Stimulated activated CD8-positive, alpha-beta memory T cell treated with anti-CD3 and anti-CD28 coated beads, Interleukin-7, amount 100 ng/mL, for 48 hours (primary cell): ENCODE measurements around the gene CEP97.
"Not testable (repeated sequence)": the region's sequence is repeated elsewhere in the genome, so short reads cannot be mapped to it uniquely, and the experiment has no call there.

Experiments used
- DNase-seq, 2 donors: peaks; one replicate each; pipeline ENCODE4 v3.0.0-alpha.2; 2020; ENCODE audit warnings: low read depth in 1 of 2; ENCODE audit errors: extremely low read depth in 1 of 2

Gene CEP97

GRCh38 chr3:101702726-101703125 is 21.7 kb upstream of the CEP97 start:
- no peak for DNase-seq

GRCh38 chr3:101703169-101703568 is 21.2 kb upstream of the CEP97 start:
- no peak for DNase-seq

DNA sequence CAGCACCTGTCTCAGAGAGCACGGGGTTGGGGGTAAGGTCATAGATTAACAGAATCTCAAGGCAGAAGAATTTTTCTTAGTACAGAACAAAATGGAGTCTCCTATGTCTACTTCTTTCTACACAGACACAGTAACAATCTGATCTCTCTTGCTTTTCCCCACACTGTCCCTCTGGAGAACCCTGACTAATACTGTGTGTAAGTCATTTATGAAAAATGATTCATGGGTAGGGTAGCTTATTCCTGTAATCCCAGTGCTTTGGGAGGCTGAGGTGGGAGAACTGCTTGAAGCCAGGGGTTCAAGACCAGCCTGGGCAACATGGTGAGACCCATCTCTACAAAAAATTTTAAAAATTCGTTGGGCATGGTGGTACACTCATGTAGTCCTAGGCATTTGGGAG is 19.8 kb upstream of the CEP97 start:
- not testable (repeated sequence) for DNase-seq

DNA sequence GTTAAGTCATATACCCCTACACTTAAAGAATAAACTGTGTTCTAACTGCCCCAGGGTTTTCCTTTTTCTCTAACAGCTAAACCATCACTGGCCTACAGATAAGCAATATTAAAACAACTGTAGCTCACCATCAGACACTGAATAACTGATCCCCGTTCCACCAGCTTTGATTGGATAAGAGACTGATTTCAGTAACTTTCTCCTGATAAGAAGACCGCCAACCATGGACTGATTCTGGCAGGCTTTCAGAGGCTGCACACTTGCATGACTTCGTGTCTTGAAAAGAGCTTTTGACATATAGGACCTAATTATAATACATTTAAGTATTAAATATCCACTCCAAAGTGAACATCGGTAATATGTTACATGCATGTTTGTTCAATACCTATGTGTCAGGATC is 15.3 kb upstream of the CEP97 start:
- no peak for DNase-seq

GRCh38 chr3:101718455-101718854 is 6.0 kb upstream of the CEP97 start:
- no peak for DNase-seq

GRCh38 chr3:101719604-101720185 is 4.7 kb upstream of the CEP97 start:
- DNase-seq, result no peak

GRCh38 chr3:101720851-101721840 is 3.3 kb upstream of the CEP97 start:
- no peak for DNase-seq

- DNase-seq, result no peak
Measured at GRCh38 chr3:101722394-101723173, 1.8 kb upstream of the CEP97 start.

DNA sequence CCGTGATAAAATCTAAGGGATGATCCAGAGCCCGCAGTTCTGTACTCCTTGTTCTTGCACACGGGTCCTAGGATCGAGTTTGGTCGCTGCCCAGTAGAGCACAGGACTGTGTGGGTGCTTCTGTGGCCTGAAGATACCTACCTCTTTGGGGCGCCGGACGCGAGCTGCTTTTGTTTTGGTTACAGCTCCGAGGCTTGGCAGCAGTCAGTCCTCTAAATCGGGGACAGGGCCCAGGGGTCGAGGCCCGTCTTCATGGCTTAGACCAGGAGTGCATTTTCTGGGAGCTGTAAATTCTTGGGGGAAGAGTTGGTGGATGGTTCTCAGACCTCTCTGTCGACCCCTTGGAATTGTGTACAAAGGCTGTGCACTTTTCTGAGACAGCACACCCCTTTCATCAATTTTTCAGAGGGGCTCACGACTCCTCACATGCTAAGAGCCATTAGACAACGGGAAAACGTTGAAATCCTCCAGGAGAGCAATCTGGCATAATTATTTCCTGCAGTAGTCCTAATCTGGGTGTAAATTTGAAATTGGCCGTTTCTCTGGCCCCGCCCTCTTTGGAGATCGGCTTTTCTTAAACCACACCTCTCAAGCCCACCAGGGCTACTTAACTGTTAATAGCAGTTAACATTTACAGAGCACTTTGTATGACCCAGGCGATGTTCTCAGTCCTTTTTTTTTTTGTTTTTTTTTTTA is 928 bp downstream of the CEP97 start:
- no peak for DNase-seq

DNA sequence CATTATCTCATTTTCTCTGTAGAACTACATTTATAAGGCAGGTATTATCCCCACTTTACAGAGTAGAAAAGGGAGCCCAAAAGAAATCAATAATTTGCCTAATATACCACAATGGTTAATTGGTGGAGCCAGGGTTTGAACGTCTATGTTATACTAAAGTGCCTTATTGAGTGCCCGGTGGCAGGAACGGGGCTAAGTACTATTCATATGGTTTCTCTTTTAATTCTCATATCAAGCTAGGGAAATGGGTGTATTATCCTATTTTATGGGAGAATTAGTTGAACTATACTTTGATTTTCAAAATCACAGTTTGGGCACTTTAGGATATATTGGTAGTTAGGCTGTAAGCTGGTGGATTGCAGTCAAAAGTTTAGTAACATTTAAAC is 1.5 kb downstream of the CEP97 start:
- DNase-seq, result no peak

DNA sequence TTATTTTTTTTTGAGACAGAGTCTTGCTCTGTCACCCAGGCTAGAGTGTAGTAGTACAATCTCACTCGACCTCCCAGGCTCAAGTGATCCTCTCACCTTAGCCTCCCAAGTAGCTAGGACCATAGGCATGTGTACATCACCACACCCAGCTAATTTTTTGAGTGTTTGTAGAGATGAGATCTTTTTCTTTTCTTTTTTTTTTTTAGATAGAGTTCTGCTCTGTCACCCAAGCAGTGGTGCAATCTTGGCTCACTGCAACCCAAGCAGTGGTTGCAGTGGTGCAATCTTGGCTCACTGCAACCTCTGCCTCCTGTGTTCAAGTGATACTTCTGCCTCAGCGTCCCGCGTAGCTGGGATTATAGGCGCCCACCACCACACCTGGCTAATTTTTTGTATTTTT is 5.2 kb downstream of the CEP97 start:
- DNase-seq, result no peak

- no peak for DNase-seq
Measured at GRCh38 chr3:101730839-101731238, 6.4 kb downstream of the CEP97 start.

DNA sequence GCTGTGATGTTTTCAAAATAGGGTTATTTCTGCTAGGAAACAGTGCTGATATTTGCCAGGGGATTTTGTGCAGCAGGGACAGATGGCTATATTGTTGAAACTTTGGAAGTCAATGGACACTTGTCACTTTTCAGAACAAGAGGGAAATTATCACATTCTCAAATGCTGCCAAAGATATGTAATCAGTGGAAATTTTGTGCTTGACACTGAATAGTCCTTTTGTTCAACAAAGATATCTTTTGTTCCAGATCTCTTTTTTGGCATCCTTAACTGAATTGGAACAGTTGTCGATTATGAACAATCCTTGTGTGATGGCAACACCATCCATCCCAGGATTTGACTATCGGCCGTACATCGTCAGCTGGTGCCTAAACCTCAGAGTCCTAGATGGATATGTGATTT is 7.8 kb downstream of the CEP97 start:
- no peak for DNase-seq

GRCh38 chr3:101735833-101736232 is 11.4 kb downstream of the CEP97 start:
- DNase-seq, result no peak

- not testable (repeated sequence) for DNase-seq
Measured at GRCh38 chr3:101741914-101742313, 17.5 kb downstream of the CEP97 start.

DNA sequence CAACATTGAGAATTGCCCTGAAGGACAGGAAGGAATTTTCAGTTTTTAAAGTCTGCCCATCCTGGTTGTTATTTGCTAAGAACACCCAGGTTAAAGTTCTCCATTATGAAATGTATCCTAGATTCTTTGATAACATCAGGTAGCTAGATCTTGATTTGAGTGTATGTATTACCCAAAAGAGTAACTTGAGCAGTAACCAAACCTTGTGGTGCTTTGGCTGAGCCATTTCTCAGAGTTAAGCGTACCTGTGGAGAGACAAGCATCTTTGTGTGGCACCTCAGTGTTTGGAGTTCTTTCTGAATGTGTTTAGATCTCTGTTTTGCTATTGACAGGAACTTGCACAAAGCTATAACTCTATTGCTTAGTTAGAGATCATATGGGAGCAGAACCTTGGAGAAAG is 20.4 kb downstream of the CEP97 start:
- no peak for DNase-seq

- DNase-seq, result not testable (repeated sequence)
Measured at GRCh38 chr3:101745934-101746333, 21.5 kb downstream of the CEP97 start.

DNA sequence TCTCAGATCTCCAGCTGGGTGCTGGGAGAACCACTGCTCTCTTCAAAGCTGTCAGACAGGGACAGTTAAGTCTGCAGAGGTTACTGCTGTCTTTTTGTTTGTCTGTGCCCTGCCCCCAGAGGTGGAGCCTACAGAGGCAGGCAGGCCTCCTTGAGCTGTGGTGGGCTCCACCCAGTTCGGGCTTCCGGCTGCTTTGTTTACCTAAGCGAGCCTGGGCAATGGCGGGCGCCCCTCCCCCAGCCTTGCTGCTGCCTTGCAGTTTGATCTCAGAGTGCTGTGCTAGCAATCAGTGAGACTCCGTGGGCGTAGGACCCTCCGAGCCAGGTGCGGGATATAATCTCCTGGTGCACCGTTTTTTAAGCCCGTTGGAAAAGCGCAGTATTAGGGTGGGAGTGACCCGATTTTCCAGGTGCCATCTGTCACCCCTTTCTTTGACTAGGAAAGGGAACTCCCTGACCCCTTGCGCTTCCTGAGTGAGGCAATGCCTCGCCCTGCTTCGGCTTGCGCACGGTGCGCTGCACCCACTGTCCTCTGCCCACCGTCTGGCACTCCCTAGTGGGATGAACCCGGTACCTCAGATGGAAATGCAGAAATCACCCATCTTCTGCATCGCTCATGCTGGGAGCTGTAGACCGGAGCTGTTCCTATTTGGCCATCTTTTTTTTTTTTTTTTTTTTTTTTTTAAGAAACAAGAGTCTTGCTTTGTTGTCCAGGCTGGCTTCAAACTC is 29.1 kb downstream of the CEP97 start:
- not testable (repeated sequence) for DNase-seq

DNA sequence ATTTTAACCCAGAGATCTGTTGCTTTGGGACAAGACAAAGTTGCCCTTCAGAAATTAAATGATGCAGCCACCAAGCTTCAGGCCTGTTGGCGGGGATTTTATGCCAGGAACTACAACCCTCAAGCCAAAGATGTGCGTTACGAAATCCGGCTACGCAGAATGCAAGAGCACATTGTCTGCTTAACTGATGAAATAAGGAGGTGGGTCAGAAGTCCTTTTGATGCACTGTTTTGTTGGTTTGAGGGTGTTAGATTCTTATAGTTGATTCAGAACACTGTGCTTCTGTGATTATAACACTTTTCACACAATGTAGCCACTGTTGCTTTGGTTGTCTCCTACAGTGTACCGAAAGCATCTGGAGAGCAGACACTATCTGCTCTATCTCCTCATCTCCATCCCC is 33.8 kb downstream of the CEP97 start:
- DNase-seq, result no peak

DNA sequence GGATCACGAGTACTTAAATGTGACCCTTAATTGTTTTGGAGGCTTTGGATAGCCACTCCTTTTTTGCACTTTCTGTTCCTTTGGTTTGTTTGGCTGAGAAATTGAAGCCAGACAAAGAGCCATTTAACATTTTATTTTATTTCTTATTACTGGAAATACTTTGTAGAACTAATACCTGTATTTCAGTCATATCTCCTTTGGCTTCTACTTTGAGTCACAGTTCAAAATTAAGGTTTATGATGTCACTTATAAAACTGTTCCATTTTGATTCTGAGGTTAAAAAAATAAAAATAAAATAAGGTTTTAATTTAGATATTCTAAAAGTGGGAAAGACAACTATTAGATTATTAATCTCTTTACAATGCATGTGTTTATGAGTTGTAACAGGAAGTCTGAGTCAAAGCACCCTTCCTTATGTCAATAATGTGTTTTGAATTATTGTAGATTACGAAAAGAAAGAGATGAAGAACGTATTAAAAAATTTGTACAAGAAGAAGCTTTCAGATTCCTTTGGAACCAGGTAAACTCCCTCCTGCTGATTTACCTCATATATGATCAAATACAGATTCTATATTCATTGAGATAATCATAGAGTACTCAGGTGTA is 37.7 kb downstream of the CEP97 start:
- no peak for DNase-seq
